Middle frontal gyrus (tissue), 1 donor: ENCODE data around the gene MXRA7.
"Not testable (repeated sequence)": the region's sequence is repeated elsewhere in the genome, so short reads cannot be mapped to it uniquely, and the experiment has no call there.

Source experiments
- DNase-seq: peaks from one replicate; pipeline ENCODE4 v3.0.0-alpha.2; 2015; ENCODE audit warnings: low spot score; ENCODE audit errors: extremely low spot score

MXRA7 gene

GRCh38 chr17:76645481-76645880 is 65.3 kb downstream of the MXRA7 start:
- no peak for DNase-seq

GRCh38 chr17:76644995-76645394 is 65.8 kb downstream of the MXRA7 start:
- no peak for DNase-seq

GRCh38 chr17:76643553-76644148 is 67.1 kb downstream of the MXRA7 start, which contains the start of gene ST6GALNAC1:
Gene ST6GALNAC1 (minus strand): TSS chr17:76643757. CDS start chr17:76643638, 119 bp downstream.
- DNase-seq: no peak

GRCh38 chr17:76642994-76643393 is 67.8 kb downstream of the MXRA7 start:
- no peak for DNase-seq

GRCh38 chr17:76642032-76642561 is 68.7 kb downstream of the MXRA7 start:
- no peak for DNase-seq

GRCh38 chr17:76641501-76641900 is 69.3 kb downstream of the MXRA7 start:
- no peak for DNase-seq

GRCh38 chr17:76640550-76641380 is 70.0 kb downstream of the MXRA7 start:
- no peak for DNase-seq

- DNase-seq: no peak
Measured at GRCh38 chr17:76638263-76638662, 72.5 kb downstream of the MXRA7 start.

- DNase-seq: not testable (repeated sequence)
Measured at GRCh38 chr17:76636486-76637206, 74.1 kb downstream of the MXRA7 start.

- no peak for DNase-seq
Measured at GRCh38 chr17:76635659-76636360, 75.0 kb downstream of the MXRA7 start.

- DNase-seq: no peak
Measured at GRCh38 chr17:76635039-76635438, 75.7 kb downstream of the MXRA7 start.

GRCh38 chr17:76633628-76634328 is 77.0 kb downstream of the MXRA7 start:
- DNase-seq: no peak

GRCh38 chr17:76631821-76632565 is 78.8 kb downstream of the MXRA7 start:
- DNase-seq: no peak

- no peak for DNase-seq
Measured at GRCh38 chr17:76630151-76630550, 80.6 kb downstream of the MXRA7 start.
